ENCODE data around the gene HOXC13. TPM values are rescaled to one million over a fixed set of nuclear protein-coding genes. Genes with fewer than 3 reads are reported as not detected.

The HOXC13 gene
- total and polyA plus RNA-seq, 9 of the 15 experiments (the other 6 are each of a cell fraction or from before 2014, with no cell fraction given) = 0.03 to 0.29 (median 0.17) TPM; not detected in 2

DNA sequence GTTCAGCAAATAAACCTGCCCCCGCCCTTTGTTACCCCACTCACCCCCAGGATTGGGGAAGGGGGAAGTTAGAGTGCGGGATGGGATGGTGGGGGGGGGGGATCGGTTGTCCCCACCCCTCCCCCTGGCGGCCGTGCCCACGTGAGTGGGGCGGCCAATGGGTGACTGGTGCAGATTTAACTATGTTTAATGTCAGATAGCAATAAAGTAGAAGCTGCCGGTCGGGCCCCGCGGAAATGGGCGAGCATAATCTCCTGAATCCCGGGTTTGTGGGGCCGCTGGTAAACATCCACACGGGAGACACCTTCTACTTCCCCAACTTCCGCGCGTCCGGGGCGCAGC is 16.0 kb downstream of the HOXC13 start, which contains the start of gene HOXC12:
Gene HOXC12, plus strand, starts transcription at position 210 of the 342 bp plus-strand sequence. Its CDS starts 27 bp downstream, at position 237.
- H3K9me3 ChIP-seq (replicated peaks; ENCODE audit: control insufficient read depth, insufficient read depth, low read depth, low read length) = no peaks in the 10 kb centered on the region
- peaks cover 0 to 34% of the 10 kb centered on the region in 2 experiments; a peak in 2 of 5 replicates for H3K4me1 ChIP-seq (replicated peaks in 1 of 2; ENCODE audit: control insufficient read depth in 2 of 2, insufficient read depth in 2 of 2, low read length in 2 of 2)
- no peak for FAIRE-seq
- H3K4me2 ChIP-seq (ENCODE audit: insufficient read depth, low read length) = no peak within 1 kb of the TSS
- H3K9ac ChIP-seq (ENCODE audit: insufficient read depth in 1 of 2, low read depth in 2 of 2, low read length in 2 of 2) = no peak within 1 kb of the TSS
- no peak for DNase-seq (ENCODE audit: extremely low read depth in 1 of 4, low spot score in 3 of 4)
- WGBS (ENCODE audit: insufficient coverage, low coverage, missing lambda C conversion rate) = 7% methylated on average over 5 of the region's 20 CpGs
- H4K20me1 ChIP-seq (replicated peaks; ENCODE audit: control insufficient read depth, insufficient read depth, low read length) = peaks cover 17% of the 10 kb centered on the region
- no peak within 1 kb of the TSS for H2AFZ ChIP-seq (ENCODE audit: low read depth, low read length)
- no peak within 1 kb of the TSS for H3K4me3 ChIP-seq
- H3K27ac ChIP-seq (ENCODE audit: extremely low read depth, low read depth, low read length) = no peak within 1 kb of the TSS
- ATAC-seq = no peak
- ChIA-PET CTCF (ENCODE audit: low intra/inter-chr PET ratio) (no interaction called here), POLR2A (interaction anchor here (0.5 to 1.4 kb wide), 4 partner anchors 10 to 44 kb away, joined by 3 to 6 read pairs (median 4); partner anchors contain the start of gene HOXC13)
- intact Hi-C loops (cut with micrococcal nuclease) (no loop called here), in situ Hi-C loops (cut with MboI) (no loop called here)
- H3K79me2 ChIP-seq (ENCODE audit: control insufficient read depth, insufficient read depth, low read length) = no peaks in the 10 kb centered on the region
- H3K27me3 ChIP-seq (ENCODE audit: control insufficient read depth in 2 of 2, insufficient read depth in 2 of 2, low read length in 2 of 2) = peaks cover 61 to 87% of the 10 kb centered on the region in 2 experiments
- H3K9me1 ChIP-seq (ENCODE audit: control insufficient read depth, insufficient read depth, low read length) = no peaks in the 10 kb centered on the region
- no peaks in the 10 kb centered on the region for H3K36me3 ChIP-seq (ENCODE audit: control insufficient read depth, insufficient read depth, low read length)
- TF ChIP-seq ZNF124 (CRISPR knock-in tag; IDR thresholded peaks at IDR 0.05) (no peak), EWSR1 (IDR thresholded peaks at IDR 0.05; ENCODE audit: borderline replicate concordance, low read depth, partially characterized antibody) (no peak), BRD9 (IDR thresholded peaks at IDR 0.05; ENCODE audit: low read depth, partially characterized antibody) (no peak), ARHGAP35 (IDR thresholded peaks at IDR 0.05; ENCODE audit: partially characterized antibody) (no peak), TCF7L2 (IDR thresholded peaks at IDR 0.05; ENCODE audit: low read depth, low read length) (no peak), MED1 (CRISPR knock-in tag; IDR thresholded peaks at IDR 0.05; ENCODE audit: borderline replicate concordance) (no peak), NFE2 (IDR thresholded peaks at IDR 0.05; ENCODE audit: low read depth) (no peak), ILK (tag; IDR thresholded peaks at IDR 0.05; ENCODE audit: borderline replicate concordance, low read depth) (no peak), BHLHE40 (IDR thresholded peaks at IDR 0.05; ENCODE audit: low read length) (no peak), NFYB (IDR thresholded peaks at IDR 0.05; ENCODE audit: extremely low read depth, insufficient read length) (peak; percentile 36), TGIF2 (CRISPR knock-in tag; IDR thresholded peaks at IDR 0.05) (no peak), PHF8 (IDR thresholded peaks at IDR 0.05; ENCODE audit: borderline replicate concordance, low read length) (no peak), ZNF316 (IDR thresholded peaks at IDR 0.05) (no peak)
- TF ChIP-seq, protein P1, sequence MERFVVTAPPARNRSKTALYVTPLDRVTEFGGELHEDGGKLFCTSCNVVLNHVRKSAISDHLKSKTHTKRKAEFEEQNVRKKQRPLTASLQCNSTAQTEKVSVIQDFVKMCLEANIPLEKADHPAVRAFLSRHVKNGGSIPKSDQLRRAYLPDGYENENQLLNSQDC (CRISPR knock-in tag; IDR thresholded peaks at IDR 0.05) = no peak
- TF ChIP-seq, protein P2, sequence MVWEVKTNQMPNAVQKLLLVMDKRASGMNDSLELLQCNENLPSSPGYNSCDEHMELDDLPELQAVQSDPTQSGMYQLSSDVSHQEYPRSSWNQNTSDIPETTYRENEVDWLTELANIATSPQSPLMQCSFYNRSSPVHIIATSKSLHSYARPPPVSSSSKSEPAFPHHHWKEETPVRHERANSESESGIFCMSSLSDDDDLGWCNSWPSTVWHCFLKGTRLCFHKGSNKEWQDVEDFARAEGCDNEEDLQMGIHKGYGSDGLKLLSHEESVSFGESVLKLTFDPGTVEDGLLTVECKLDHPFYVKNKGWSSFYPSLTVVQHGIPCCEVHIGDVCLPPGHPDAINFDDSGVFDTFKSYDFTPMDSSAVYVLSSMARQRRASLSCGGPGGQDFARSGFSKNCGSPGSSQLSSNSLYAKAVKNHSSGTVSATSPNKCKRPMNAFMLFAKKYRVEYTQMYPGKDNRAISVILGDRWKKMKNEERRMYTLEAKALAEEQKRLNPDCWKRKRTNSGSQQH (CRISPR knock-in tag; IDR thresholded peaks at IDR 0.05) = no peak
- TF ChIP-seq, protein P3, sequence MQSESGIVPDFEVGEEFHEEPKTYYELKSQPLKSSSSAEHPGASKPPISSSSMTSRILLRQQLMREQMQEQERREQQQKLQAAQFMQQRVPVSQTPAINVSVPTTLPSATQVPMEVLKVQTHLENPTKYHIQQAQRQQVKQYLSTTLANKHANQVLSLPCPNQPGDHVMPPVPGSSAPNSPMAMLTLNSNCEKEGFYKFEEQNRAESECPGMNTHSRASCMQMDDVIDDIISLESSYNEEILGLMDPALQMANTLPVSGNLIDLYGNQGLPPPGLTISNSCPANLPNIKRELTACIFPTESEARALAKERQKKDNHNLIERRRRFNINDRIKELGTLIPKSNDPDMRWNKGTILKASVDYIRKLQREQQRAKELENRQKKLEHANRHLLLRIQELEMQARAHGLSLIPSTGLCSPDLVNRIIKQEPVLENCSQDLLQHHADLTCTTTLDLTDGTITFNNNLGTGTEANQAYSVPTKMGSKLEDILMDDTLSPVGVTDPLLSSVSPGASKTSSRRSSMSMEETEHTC (IDR thresholded peaks at IDR 0.05) = no peak
- TF ChIP-seq, protein P4, sequence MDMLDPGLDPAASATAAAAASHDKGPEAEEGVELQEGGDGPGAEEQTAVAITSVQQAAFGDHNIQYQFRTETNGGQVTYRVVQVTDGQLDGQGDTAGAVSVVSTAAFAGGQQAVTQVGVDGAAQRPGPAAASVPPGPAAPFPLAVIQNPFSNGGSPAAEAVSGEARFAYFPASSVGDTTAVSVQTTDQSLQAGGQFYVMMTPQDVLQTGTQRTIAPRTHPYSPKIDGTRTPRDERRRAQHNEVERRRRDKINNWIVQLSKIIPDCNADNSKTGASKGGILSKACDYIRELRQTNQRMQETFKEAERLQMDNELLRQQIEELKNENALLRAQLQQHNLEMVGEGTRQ (CRISPR knock-in tag; IDR thresholded peaks at IDR 0.05) = peak; percentile 39; the same call in 1 of the 2 replicates
- BruUV-seq (replicated peaks) = no TSS peak

Data from K562 (cell line).